Measurements from ENCODE around the gene LTBP1.

LTBP1 gene

DNA sequence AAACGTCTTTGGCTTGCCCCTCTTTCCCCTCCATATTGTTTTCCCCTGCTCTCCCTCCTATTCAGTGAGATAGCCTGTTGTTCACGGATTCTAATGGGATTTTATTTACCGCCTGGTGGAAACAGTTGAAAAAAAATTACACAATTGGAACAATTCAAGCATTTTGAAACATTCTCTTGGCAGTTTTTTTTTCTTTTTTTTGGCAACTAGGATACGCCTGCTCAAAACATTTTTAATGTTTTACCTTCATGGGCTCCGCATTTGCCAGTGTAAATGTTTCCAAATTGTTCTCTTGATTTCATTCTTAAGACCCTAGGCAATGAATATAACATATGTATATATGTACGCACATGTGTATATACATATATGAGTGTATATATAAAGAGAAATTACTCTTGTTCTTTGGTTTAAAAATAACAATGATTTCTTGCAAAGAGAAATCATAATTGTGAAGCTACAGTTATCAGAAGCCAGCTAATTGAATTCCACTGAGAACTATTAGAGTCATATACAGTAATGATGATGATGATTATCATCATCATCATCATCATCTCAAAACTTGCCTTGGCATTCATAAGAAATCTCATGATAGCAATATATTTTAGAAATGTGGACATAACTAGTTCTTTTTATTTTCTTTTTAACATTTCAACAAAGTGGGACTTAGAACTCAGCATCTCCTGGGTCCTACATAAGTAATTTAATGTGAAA is 146.7 kb downstream of the LTBP1 start:
- Histone ChIP-seq H2BK5ac (ENCODE audit: low read depth, low read length, poor library complexity) (no peak overlapping the region), H3K18ac (ENCODE audit: low read length) (no peak overlapping the region), H4K8ac (ENCODE audit: low read depth, low read length) (no peak overlapping the region), H3K9me3 (ENCODE audit: insufficient read depth, low read depth, low read length) (no peaks in the 10 kb centered on the region), H3K27me3 (ENCODE audit: insufficient read depth, low read length) (no peaks in the 10 kb centered on the region), H3K9ac (ENCODE audit: low read length) (no peak overlapping the region), H2BK120ac (ENCODE audit: insufficient read depth, low read length, poor library complexity) (no peak overlapping the region), H3K23ac (ENCODE audit: low read length) (no peak overlapping the region), H3K4ac (ENCODE audit: low read depth, low read length) (no peak overlapping the region), H3K79me2 (ENCODE audit: control insufficient read depth, insufficient read depth, low read length, poor library complexity) (no peaks in the 10 kb centered on the region), H3K14ac (ENCODE audit: low read length) (no peak overlapping the region), H2AK5ac (ENCODE audit: low read length) (no peak overlapping the region), H3K36me3 (ENCODE audit: control insufficient read depth in 1 of 2, insufficient read depth in 2 of 2, low read length in 2 of 2) (no peaks in the 10 kb centered on the region), H2AFZ (ENCODE audit: insufficient read depth, low read length, poor library complexity) (no peak overlapping the region), H3K27ac (ENCODE audit: low read depth, low read length) (no peak overlapping the region), H4K91ac (ENCODE audit: low read depth, low read length) (no peak overlapping the region), H3K4me2 (ENCODE audit: low read length) (no peak overlapping the region), H3K79me1 (ENCODE audit: low read length) (no peaks in the 10 kb centered on the region), H4K12ac (ENCODE audit: low read depth, low read length) (no peak overlapping the region), H3K4me3 (ENCODE audit: low read depth, low read length) (no peak overlapping the region), H3K4me1 (ENCODE audit: control insufficient read depth in 1 of 2, insufficient read depth in 2 of 2, low read length in 2 of 2) (no peaks in the 10 kb centered on the region), H2BK12ac (ENCODE audit: low read length) (no peak overlapping the region)
- no CpG with 5 or more reads among the region's 6 CpGs for WGBS (ENCODE audit: extremely low coverage, insufficient coverage, insufficient read length)
- DNase-seq = no peak

DNA sequence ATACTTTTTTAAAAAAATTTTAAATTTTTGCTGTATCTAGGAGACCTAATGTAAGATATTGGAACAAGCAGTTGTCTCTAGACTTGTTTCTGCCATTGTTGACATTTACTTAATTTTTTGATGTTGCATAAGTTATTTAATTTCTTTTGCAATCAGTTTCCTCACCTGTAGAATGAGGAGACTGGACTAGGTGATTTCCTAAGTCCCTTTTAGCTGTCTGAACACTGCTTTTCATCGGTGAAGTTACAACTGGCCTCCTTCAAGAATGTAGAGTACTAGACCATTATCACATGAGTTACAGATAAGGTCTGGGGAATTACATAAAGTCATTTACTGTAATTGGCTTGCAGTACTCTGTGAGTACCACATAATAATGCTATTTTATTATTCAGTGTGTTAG is 147.6 kb downstream of the LTBP1 start:
- Histone ChIP-seq H4K91ac (ENCODE audit: low read depth, low read length) (no peak overlapping the region), H2BK120ac (ENCODE audit: insufficient read depth, low read length, poor library complexity) (no peak overlapping the region), H3K4me1 (ENCODE audit: control insufficient read depth in 1 of 2, insufficient read depth in 2 of 2, low read length in 2 of 2) (no peaks in the 10 kb centered on the region), H3K14ac (ENCODE audit: low read length) (no peak overlapping the region), H4K12ac (ENCODE audit: low read depth, low read length) (no peak overlapping the region), H2AK5ac (ENCODE audit: low read length) (no peak overlapping the region), H3K27ac (ENCODE audit: low read depth, low read length) (no peak overlapping the region), H3K4ac (ENCODE audit: low read depth, low read length) (no peak overlapping the region), H3K23ac (ENCODE audit: low read length) (no peak overlapping the region), H3K4me2 (ENCODE audit: low read length) (no peak overlapping the region), H4K8ac (ENCODE audit: low read depth, low read length) (no peak overlapping the region), H2AFZ (ENCODE audit: insufficient read depth, low read length, poor library complexity) (no peak overlapping the region), H3K9me3 (ENCODE audit: insufficient read depth, low read depth, low read length) (no peaks in the 10 kb centered on the region), H3K79me2 (ENCODE audit: control insufficient read depth, insufficient read depth, low read length, poor library complexity) (no peaks in the 10 kb centered on the region), H3K79me1 (ENCODE audit: low read length) (no peaks in the 10 kb centered on the region), H2BK12ac (ENCODE audit: low read length) (no peak overlapping the region), H3K27me3 (ENCODE audit: insufficient read depth, low read length) (no peaks in the 10 kb centered on the region), H3K4me3 (ENCODE audit: low read depth, low read length) (no peak overlapping the region), H3K9ac (ENCODE audit: low read length) (no peak overlapping the region), H3K18ac (ENCODE audit: low read length) (no peak overlapping the region), H2BK5ac (ENCODE audit: low read depth, low read length, poor library complexity) (no peak overlapping the region), H3K36me3 (ENCODE audit: control insufficient read depth in 1 of 2, insufficient read depth in 2 of 2, low read length in 2 of 2) (no peaks in the 10 kb centered on the region)
- peak; percentile 20 to 52 for DNase-seq
- no CpG with 5 or more reads among the region's 1 CpG for WGBS (ENCODE audit: extremely low coverage, insufficient coverage, insufficient read length)

DNA sequence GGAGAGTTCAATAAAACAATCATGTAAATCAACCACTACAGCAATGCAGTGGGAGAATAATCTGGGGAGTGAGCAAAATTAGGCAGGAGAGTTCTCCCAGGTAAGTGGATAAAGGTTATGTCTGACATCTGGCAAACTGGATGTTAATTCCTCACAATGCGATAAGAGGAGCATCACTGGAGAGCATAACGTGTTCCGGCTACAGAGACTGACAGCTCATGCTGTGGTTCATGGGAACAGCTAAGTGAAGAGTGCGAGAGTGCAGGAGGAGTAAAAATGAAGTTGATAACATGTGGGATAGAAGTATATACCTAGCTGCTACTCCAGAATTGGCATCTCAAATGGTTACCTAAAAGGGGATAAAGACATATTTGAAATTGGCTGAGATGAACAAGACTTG is 153.2 kb downstream of the LTBP1 start:
- no peaks in the 10 kb centered on the region for H3K36me3 ChIP-seq (ENCODE audit: control insufficient read depth in 1 of 2, insufficient read depth in 2 of 2, low read length in 2 of 2)
- H3K4me1 ChIP-seq (ENCODE audit: control insufficient read depth in 1 of 2, insufficient read depth in 2 of 2, low read length in 2 of 2) = no peaks in the 10 kb centered on the region
- H2BK12ac ChIP-seq (ENCODE audit: low read length) = no peak overlapping the region
- H4K91ac ChIP-seq (ENCODE audit: low read depth, low read length) = no peak overlapping the region
- H2BK120ac ChIP-seq (ENCODE audit: insufficient read depth, low read length, poor library complexity) = no peak overlapping the region
- no peak overlapping the region for H2AK5ac ChIP-seq (ENCODE audit: low read length)
- no peak overlapping the region for H2AFZ ChIP-seq (ENCODE audit: insufficient read depth, low read length, poor library complexity)
- H4K8ac ChIP-seq (ENCODE audit: low read depth, low read length) = no peak overlapping the region
- H2BK5ac ChIP-seq (ENCODE audit: low read depth, low read length, poor library complexity) = no peak overlapping the region
- no peak for DNase-seq
- no peak overlapping the region for H3K18ac ChIP-seq (ENCODE audit: low read length)
- no CpG with 5 or more reads among the region's 4 CpGs for WGBS (ENCODE audit: extremely low coverage, insufficient coverage, insufficient read length)
- H3K79me2 ChIP-seq (ENCODE audit: control insufficient read depth, insufficient read depth, low read length, poor library complexity) = no peaks in the 10 kb centered on the region
- no peaks in the 10 kb centered on the region for H3K27me3 ChIP-seq (ENCODE audit: insufficient read depth, low read length)
- H3K9me3 ChIP-seq (ENCODE audit: insufficient read depth, low read depth, low read length) = no peaks in the 10 kb centered on the region
- H3K4me3 ChIP-seq (ENCODE audit: low read depth, low read length) = no peak overlapping the region
- no peak overlapping the region for H4K12ac ChIP-seq (ENCODE audit: low read depth, low read length)
- H3K27ac ChIP-seq (ENCODE audit: low read depth, low read length) = no peak overlapping the region
- H3K79me1 ChIP-seq (ENCODE audit: low read length) = no peaks in the 10 kb centered on the region
- no peak overlapping the region for H3K9ac ChIP-seq (ENCODE audit: low read length)
- no peak overlapping the region for H3K14ac ChIP-seq (ENCODE audit: low read length)
- no peak overlapping the region for H3K4me2 ChIP-seq (ENCODE audit: low read length)
- no peak overlapping the region for H3K4ac ChIP-seq (ENCODE audit: low read depth, low read length)
- H3K23ac ChIP-seq (ENCODE audit: low read length) = no peak overlapping the region

DNA sequence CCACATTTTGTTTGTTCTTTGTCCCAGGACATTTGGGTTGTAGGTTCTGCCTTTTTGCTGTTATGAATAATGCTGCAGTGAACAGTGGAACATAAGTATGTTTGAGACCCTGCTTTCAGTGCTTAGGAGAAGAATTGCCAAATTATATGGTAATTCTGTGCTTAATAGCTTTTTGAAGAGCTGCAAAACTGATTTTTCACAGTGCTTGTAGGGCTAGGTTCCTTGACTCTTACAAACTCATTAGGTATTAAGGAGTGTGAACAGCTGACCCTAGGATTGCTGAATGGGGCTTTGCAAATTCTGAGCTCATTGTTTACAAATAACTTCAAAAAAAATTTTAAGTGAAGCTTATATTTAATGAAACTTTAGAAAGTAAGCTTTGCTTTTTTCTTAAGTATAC is 154.2 kb downstream of the LTBP1 start:
- Histone ChIP-seq H3K27ac (ENCODE audit: low read depth, low read length) (no peak overlapping the region), H4K8ac (ENCODE audit: low read depth, low read length) (no peak overlapping the region), H2AK5ac (ENCODE audit: low read length) (no peak overlapping the region), H3K4ac (ENCODE audit: low read depth, low read length) (no peak overlapping the region), H3K9me3 (ENCODE audit: insufficient read depth, low read depth, low read length) (no peaks in the 10 kb centered on the region), H4K91ac (ENCODE audit: low read depth, low read length) (no peak overlapping the region), H3K9ac (ENCODE audit: low read length) (no peak overlapping the region), H2AFZ (ENCODE audit: insufficient read depth, low read length, poor library complexity) (no peak overlapping the region), H4K12ac (ENCODE audit: low read depth, low read length) (no peak overlapping the region), H2BK120ac (ENCODE audit: insufficient read depth, low read length, poor library complexity) (no peak overlapping the region), H3K23ac (ENCODE audit: low read length) (no peak overlapping the region), H3K79me2 (ENCODE audit: control insufficient read depth, insufficient read depth, low read length, poor library complexity) (no peaks in the 10 kb centered on the region), H3K79me1 (ENCODE audit: low read length) (no peaks in the 10 kb centered on the region), H3K4me2 (ENCODE audit: low read length) (no peak overlapping the region), H2BK5ac (ENCODE audit: low read depth, low read length, poor library complexity) (no peak overlapping the region), H3K36me3 (ENCODE audit: control insufficient read depth in 1 of 2, insufficient read depth in 2 of 2, low read length in 2 of 2) (no peaks in the 10 kb centered on the region), H3K18ac (ENCODE audit: low read length) (no peak overlapping the region), H2BK12ac (ENCODE audit: low read length) (no peak overlapping the region), H3K4me3 (ENCODE audit: low read depth, low read length) (no peak overlapping the region), H3K4me1 (ENCODE audit: control insufficient read depth in 1 of 2, insufficient read depth in 2 of 2, low read length in 2 of 2) (no peaks in the 10 kb centered on the region), H3K14ac (ENCODE audit: low read length) (no peak overlapping the region), H3K27me3 (ENCODE audit: insufficient read depth, low read length) (no peaks in the 10 kb centered on the region)
- DNase-seq = no peak
